ENCODE results near the gene MOV10L1. TPM values are rescaled to one million over a fixed set of nuclear protein-coding genes. Genes with fewer than 3 reads are reported as not detected.

MOV10L1 gene
- total and polyA plus RNA-seq, 2 donors (not counting 3 experiments of a cell fraction or from before 2014, with no cell fraction given), result 27.6 to 37.6 TPM

DNA sequence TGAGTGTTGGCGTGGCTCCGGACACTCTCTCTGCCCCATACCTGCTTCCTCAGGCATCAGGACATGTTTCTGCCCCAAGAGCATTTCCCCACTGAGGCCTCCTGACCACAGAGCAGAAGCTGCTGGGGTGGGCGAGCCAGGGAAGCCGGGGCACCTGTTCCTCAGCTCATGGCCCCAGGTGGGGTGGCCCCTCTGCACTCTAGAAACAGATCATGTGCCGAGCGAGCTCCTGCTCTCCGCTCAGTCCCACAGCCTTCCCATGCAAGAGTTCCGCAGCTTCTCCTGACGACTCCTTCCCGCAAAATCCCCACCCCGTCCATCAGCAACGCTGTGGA lies 58.3 kb downstream of the MOV10L1 start:
- no TSS peak for BruUV-seq (replicated peaks)
- Histone ChIP-seq H3K27ac (ENCODE audit: insufficient read depth, low read depth, low read length) (no peak overlapping the region), H3K9ac (replicated peaks; ENCODE audit: extremely low read depth, insufficient read depth, low read length) (no peak overlapping the region), H2AFZ (ENCODE audit: low read depth, low read length) (no peak overlapping the region), H3K27me3 (ENCODE audit: control insufficient read depth in 2 of 2, insufficient read depth in 2 of 2, low read length in 2 of 2) (no peaks in the 10 kb centered on the region), H3K36me3 (ENCODE audit: control insufficient read depth in 2 of 2, extremely low read depth in 1 of 2, insufficient read depth in 2 of 2, low read length in 2 of 2) (peaks cover 10 to 44% of the 10 kb centered on the region in 2 experiments), H4K20me1 (replicated peaks; ENCODE audit: control insufficient read depth, extremely low read depth, insufficient read depth, low read length) (no peaks in the 10 kb centered on the region), H3K4me3 (replicated peaks in 1 of 3; ENCODE audit: insufficient read depth in 1 of 3, low read depth in 1 of 3, low read length in 3 of 3) (no peak overlapping the region), H3K9me3 (replicated peaks; ENCODE audit: control insufficient read depth, insufficient read depth, low read length) (no peaks in the 10 kb centered on the region), H3K4me1 (ENCODE audit: control insufficient read depth, extremely low read depth, insufficient read depth, low read length) (no peaks in the 10 kb centered on the region), H3K79me2 (ENCODE audit: control insufficient read depth, insufficient read depth, low read length) (no peaks in the 10 kb centered on the region), H3K9me1 (replicated peaks; ENCODE audit: control insufficient read depth, extremely low read depth, insufficient read depth, low read length) (no peaks in the 10 kb centered on the region), H3K4me2 (ENCODE audit: insufficient read depth, low read length) (no peak overlapping the region)
- CTCF ChIA-PET, result interaction anchor here (0.8 to 2.3 kb wide), 5 partner anchors 17 to 217 kb away, joined by 3 to 19 read pairs (median 6); no protein-coding TSS in a partner anchor
- DNase-seq (ENCODE audit: low read depth, low spot score) (no peak), FAIRE-seq (no peak)
- intact Hi-C loops (cut with micrococcal nuclease), result loop anchor here (2.0 kb wide), 2 partner anchors 53 to 195 kb away; partner anchors contain the start of genes PPP6R2 and SELENOO
- dilution Hi-C loops (cut with MboI; ENCODE audit: extremely low pct_ligation_motif_present, low sequenced_read_pairs), result no loop called here
- POLR2A ChIA-PET, result no interaction called here
- TF ChIP-seq EZH2 (IDR thresholded peaks at IDR 0.05; ENCODE audit: borderline replicate concordance, low read depth, low read length, severe bottlenecking), result no peak
- TF ChIP-seq FOS (IDR thresholded peaks at IDR 0.05; ENCODE audit: borderline replicate concordance, insufficient read depth, low read length), result no peak
- TF ChIP-seq, protein P1, sequence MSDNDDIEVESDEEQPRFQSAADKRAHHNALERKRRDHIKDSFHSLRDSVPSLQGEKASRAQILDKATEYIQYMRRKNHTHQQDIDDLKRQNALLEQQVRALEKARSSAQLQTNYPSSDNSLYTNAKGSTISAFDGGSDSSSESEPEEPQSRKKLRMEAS (IDR thresholded peaks at IDR 0.05; ENCODE audit: insufficient read depth, insufficient read length), result no peak
- no peak for TF ChIP-seq POLR2A (IDR thresholded peaks at IDR 0.05; ENCODE audit: low read depth, low read length)
- TF ChIP-seq MYC (IDR thresholded peaks at IDR 0.05; ENCODE audit: low read depth, low read length), result no peak
- TF ChIP-seq JUN (IDR thresholded peaks at IDR 0.05; ENCODE audit: borderline replicate concordance, insufficient read depth, insufficient read length, low read depth), result no peak
- TF ChIP-seq, protein P2, sequence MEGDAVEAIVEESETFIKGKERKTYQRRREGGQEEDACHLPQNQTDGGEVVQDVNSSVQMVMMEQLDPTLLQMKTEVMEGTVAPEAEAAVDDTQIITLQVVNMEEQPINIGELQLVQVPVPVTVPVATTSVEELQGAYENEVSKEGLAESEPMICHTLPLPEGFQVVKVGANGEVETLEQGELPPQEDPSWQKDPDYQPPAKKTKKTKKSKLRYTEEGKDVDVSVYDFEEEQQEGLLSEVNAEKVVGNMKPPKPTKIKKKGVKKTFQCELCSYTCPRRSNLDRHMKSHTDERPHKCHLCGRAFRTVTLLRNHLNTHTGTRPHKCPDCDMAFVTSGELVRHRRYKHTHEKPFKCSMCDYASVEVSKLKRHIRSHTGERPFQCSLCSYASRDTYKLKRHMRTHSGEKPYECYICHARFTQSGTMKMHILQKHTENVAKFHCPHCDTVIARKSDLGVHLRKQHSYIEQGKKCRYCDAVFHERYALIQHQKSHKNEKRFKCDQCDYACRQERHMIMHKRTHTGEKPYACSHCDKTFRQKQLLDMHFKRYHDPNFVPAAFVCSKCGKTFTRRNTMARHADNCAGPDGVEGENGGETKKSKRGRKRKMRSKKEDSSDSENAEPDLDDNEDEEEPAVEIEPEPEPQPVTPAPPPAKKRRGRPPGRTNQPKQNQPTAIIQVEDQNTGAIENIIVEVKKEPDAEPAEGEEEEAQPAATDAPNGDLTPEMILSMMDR (IDR thresholded peaks at IDR 0.05; ENCODE audit: extremely low read depth in 1 of 2, insufficient read depth in 1 of 2, low read depth in 1 of 2, low read length in 2 of 2), result no peak
- no peak for TF ChIP-seq POLR2AphosphoS5 (IDR thresholded peaks at IDR 0.05; ENCODE audit: insufficient read depth, low read depth, low read length)
- TF ChIP-seq GATA2 (IDR thresholded peaks at IDR 0.05; ENCODE audit: insufficient read depth, insufficient read length, low read depth, low read length), result no peak

All from endothelial cell of umbilical vein (primary cell).